HG02852 (cell line): ENCODE measurements around the gene TECPR2.

ENCODE experiments used
- ATAC-seq: cut with Tn5 transposase; IDR thresholded peaks from one replicate; pipeline ENCODE4 v1.9.1; 2021; ENCODE audit warnings: mild to moderate bottlenecking, moderate library complexity; ENCODE audit not compliant: unreplicated experiment

TECPR2 gene

DNA sequence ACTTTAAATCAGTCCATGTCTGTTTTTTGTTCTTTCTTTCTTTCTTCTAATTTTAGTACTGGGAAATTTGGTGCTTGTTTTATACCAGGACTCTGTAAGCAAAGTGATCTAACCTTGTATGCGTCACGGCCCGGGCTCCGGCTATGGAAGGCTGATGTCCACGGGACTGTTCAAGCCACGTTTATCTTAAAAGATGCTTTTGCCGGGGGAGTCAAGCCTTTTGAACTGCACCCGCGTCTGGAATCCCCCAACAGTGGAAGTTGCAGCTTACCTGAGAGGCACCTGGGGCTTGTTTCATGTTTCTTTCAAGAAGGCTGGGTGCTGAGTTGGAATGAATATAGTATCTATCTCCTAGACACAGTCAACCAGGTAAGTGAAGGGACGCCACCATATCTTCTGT lies 62.2 kb downstream of the TECPR2 start:
- no peak for ATAC-seq

DNA sequence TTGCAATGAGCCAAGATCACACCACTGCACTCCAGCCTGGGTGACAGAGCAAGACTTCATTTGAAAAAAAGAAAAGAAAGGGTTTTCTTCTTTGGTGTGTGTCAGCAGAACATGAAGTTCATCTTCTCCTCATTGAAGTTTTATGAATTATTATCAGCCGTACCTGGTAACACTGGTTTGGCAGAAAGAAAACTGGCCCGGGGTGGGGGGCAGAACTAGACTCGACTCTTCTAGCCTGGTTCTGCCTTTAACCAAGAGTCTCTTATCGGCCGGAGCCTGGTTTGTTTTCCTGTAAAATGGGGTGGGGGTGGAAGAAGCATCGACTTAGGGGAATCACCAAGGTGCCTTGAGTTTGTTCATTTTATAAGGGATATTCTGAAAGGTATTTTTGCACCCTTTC lies 64.1 kb downstream of the TECPR2 start:
- no peak for ATAC-seq

DNA sequence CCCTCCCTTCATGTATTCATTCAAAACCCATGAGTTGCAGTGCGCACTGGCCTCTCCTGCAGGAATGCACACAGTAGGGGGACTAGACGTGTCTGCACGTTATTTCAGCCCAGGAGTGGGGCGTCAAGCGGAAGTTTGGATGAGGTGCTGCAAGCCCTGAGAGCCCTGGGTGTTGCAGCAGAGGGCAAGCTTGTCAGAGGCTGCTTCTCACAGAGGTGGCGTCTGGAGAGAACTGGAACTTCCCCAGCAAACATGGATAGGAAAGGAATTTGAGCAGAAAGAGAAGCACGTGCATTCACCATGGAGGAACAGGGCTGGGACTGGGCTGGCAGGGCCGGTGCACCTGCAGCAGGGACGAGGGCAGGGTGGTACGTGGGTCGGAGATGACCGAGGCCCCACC lies 64.9 kb downstream of the TECPR2 start:
- ATAC-seq, result no peak

DNA sequence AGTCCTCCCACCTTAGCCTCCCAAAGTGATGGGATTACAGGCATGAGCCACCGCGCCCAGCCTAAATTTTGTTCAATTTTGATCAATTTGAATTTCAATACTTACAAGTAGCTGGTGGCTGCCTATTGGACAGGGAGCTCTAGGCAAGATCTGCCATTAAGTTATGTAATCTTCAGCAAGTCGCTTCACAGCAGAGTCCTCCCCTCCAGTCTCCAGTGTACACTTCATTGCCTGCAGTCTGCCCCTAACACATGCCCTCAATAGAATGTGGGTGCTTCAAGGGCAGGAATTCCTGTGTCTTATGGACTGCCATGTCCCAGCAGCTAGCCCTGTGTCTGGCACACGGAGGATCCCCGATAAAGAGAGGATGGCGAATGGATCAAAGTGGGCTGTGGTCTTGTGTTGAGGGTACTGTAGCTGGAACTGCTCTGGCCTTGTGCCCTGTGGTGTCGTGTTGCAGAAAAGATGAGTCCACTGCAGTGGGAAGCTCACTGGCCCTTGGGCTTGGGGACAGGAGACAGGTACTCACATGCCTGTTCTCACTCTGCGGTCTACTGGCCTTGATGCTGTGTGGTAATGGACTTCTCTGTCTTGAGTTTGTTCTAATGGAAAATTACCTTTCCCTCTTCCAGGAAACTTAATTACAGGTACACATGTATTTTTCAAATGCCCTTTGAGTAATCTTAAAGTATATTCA lies 67.6 kb downstream of the TECPR2 start:
- ATAC-seq, result no peak

DNA sequence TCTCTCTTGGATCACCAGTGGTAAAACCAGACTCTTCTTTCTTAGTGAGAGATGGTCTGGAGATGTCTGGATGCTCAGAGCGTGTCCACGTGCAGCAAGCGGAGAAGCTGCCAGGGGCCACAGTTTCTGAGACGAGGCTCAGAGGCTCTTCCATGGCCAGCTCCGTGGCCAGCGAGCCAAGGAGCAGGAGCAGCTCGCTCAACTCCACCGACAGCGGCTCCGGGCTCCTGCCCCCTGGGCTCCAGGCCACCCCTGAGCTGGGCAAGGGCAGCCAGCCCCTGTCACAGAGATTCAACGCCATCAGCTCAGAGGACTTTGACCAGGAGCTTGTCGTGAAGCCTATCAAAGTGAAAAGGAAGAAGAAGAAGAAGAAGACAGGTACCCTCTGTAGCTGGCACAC lies 69.0 kb downstream of the TECPR2 start:
- no peak for ATAC-seq

DNA sequence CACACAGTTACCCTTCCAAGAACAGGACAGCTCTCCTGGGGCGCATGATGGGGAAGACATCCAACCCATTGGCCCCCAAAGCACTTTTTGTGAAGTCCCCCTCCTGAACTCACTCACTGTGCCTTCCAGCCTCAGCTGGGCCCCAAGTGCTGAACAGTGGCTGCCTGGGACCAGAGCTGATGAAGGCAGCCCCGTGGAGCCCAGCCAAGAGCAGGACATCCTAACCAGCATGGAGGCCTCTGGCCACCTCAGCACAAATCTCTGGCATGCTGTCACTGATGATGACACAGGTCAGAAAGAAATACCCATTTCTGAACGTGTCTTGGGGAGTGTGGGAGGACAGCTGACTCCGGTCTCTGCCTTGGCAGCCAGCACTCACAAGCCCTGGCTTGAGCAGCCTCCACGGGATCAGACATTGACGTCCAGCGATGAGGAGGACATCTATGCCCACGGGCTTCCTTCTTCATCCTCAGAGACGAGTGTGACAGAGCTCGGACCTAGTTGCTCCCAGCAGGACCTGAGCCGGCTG lies 72.0 kb downstream of the TECPR2 start:
- no peak for ATAC-seq

DNA sequence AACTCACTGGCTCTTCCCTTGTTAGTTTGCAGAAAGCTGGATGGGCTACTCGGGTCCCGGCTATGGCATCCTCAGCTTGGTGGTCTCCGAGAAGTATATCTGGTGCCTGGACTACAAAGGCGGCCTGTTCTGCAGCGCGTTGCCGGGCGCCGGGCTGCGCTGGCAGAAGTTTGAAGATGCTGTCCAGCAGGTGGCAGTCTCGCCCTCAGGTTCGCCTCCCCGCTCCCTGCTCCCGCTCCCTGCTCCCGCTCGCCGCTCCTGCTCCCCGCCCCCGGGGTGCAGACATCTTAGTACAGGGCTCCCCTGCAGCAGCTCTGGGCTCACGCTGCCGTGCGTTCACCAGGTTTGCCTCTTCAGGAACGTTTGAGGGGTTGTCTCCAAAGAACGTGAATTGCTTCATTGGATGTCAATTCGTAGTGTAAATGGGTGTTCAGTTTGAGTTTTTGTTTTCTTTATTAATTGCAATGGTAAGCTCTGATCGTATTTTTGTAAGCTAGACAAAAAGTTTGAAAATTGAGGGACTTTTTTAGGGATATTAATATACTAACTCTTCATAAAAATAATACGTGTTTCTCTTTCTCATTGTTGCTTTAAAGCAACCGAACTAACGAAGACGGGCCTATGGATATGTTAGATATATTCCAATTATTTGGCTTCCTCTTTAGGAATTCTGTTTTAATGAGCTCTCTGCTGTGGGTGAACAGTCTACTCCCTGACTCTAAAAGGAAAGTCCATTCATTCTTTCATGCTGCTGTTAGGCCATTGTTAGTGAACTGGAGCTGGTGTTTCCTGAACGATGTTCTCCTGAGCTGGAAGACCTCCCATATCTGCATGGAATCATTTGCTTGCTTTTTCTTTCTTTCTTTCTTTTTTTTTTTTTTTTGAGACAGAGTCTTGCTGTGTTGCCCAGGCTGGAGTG lies 75.5 kb downstream of the TECPR2 start:
- ATAC-seq, result no peak

DNA sequence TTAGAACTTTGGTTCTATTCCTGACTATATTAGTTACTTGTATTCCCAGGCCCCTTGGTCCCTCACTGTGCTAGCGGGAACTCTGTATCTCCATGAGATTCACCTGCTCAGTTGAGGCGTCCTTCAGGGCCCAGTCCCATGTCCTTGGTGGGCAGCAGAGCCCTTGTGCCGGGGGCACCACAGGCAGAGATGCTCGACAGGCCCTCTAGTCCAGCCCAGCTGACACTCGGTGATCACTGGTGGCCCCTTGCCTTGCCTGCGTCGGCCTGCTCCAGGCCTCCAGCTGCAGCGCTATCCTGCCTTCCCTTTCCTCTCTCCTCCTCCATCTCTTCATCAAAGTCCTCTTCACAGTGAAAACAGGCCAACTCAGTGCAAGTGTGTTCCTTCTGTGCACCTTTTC lies 76.8 kb downstream of the TECPR2 start:
- ATAC-seq, result no peak

DNA sequence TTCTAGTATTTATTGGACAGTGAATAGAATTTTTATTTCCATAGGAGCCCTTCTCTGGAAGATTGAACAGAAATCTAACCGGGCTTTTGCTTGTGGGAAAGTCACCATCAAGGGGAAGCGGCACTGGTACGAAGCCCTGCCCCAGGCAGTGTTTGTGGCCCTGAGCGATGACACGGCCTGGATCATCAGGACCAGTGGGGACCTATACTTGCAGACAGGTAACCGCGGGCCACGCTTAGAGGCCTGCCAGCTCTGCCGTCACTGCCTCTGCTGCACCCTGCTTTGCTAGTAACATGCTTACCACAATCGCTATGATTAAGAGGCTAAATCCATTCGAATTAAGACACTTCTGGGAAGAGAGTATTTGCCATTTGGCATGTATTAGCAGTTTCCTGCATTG lies 77.7 kb downstream of the TECPR2 start:
- ATAC-seq, result no peak

DNA sequence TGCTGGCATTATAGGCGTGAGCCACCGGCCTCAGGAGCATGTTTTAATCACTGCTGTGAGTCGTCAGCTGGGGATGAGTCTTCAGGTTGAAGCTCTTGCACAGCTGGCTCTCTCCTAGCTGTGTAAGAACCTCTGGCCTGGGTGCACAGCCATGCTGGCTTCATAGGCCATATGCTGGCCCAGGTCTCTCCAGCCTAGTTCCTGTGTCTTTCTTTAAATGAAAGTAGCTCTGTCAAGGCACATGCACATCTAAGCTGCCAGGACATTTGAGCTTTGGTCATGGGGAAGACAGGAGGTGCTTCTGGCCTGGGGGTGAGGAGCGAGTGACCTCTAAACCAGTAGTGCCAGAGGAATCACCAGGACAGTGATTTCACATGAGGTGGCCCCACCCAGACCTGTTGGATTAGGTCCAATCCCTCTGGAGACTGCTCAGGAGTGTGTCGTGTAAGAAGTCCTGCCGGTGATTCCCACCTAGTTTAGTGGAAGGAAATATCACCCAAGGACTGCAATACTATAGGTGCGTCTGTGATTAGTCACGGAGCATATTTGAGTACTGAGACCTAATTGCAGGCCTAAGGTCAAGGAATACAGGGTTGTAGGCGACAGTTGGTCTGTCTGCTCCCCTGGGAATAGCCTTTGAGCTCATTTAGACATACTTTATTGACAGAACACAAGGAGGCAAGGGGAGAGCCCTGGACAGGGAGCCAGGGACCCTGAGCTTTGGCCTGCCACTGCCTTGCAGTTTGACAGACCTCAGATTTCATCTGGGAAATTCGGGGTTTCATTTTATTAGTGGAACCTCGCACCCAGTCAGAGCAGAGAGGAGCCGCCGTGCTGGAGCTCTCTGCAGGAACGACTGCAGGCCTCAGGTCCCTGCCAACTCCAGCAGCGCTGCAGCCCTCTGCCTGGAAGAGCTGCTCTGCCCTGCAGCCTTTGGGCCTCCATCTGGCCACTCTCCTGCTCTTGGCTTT lies 79.8 kb downstream of the TECPR2 start:
- no peak for ATAC-seq

DNA sequence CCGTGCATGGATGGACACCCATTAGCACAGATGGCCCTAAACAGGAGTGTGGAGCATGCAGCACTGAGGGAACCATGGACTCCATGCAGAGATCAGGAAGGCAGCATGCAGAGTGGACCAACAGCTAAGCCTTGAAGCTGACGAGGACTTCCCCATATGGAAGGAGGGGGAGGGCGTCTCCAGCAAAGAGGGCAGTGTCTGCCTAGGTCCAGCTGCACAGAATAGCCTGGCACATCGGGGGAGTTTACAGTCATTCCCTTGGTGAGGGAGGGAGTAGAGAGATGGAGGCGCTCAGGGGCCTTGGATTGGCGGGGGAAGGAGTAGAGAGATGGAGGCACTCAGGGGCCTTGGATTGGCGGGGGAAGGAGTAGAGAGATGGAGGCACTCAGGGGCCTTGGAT lies 82.3 kb downstream of the TECPR2 start:
- no peak for ATAC-seq

DNA sequence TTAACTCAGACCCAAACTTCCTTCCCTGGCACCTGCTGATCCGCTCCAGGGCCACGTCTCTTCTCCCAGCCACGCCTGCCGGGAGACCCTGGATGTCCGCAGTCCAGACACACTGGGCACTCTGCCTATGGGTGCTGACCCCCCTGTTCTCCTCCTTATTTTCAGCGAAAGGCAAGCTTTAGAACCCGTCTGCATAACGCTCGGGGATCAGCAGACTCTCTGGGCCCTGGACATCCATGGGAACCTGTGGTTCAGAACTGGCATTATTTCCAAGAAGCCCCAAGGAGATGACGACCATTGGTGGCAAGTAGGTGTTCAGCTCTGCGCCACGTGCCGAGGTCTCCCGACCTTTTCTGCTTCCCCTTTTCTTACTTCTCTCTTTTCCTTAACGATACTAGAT lies 82.9 kb downstream of the TECPR2 start:
- ATAC-seq, result no peak

DNA sequence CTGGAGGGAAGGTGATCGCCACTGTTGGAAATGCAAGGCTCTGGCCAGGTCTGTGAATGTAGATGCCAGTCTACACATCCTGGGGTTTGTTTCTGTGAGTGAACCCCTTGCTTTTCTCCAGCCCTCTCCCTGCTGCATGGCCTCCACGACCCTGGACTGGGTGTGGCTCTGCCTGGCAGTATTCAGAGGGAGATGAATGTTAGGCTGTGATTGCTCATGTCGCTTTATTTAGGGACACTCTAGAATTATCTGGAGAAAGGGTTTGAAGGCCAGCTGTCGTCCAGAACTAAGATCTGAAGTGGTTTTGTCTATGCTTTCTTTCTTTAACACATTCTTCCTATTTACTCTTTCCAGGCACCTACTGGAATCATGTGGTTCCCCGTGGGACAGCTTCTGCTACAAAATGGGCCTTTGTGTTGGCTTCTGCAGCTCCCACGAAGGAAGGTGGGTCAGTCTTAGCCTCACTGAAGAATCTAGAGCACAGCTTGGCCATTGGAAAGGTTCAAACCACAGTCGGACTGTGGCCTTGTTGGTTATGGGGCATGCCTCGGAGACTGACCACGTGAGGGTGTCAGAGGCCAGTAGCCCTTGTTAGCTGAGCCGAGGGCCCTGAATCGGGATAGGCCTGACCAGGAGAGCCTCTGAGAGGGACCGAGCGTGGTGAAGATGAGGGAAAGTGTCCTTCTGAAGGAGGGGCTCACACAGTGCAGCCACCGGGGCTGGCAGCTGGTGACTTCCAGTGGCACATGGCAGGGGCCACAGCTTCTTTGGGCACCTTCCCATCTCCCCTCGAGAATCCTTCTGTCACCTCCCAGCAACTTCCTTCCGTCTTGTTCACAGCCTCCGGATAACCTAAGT lies 87.7 kb downstream of the TECPR2 start:
- no peak for ATAC-seq

DNA sequence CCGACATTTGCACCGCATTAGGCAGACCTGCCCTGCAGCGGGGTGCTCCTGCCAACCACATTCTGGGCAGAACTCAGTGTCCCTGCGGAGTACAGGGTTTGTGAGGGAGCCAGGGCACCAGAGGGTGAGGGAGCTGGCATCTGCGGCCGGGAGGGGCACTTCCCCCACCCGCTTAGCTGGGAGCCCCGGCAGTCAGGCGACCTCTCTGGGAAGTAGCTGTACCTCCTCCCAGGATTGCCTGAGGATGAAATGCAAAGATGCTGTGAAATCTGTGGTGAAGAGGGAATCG lies 88.3 kb downstream of the TECPR2 start:
- no peak for ATAC-seq

DNA sequence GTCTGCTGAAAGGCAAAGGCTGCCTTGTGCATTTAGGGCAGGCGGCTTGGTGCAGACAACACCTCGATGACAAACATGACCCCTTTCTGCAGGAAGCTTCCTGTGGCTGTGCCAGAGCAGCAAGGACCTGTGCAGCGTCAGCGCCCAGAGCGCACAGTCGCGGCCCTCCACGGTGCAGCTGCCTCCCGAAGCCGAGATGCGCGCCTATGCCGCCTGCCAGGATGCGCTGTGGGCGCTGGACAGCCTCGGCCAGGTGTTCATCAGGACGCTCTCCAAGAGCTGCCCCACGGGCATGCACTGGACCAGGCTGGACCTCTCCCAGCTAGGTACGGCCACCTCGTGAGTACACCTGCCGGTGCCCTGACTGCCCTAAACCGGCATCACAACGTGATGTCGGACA lies 89.6 kb downstream of the TECPR2 start:
- no peak for ATAC-seq

DNA sequence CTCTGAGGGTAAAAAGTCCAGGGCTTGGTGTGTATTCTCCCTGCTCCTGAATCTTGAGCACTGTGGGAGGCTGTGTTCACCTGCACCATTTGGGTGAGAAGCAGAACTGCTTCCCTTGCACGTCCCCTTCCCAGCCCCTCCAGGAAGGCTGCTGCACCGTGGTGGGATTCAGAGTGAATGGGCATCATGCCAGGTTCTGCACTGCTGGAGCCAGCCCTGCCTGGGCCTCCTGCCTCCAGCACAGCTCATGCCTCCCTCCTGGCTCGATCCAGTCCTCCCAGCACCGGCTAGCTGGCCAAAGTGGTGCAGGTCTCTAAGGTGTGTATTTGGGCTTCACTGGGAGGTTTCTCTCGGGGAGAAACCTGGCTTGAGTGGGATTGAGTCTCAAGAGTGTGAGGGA lies 92.0 kb downstream of the TECPR2 start:
- ATAC-seq, result no peak

DNA sequence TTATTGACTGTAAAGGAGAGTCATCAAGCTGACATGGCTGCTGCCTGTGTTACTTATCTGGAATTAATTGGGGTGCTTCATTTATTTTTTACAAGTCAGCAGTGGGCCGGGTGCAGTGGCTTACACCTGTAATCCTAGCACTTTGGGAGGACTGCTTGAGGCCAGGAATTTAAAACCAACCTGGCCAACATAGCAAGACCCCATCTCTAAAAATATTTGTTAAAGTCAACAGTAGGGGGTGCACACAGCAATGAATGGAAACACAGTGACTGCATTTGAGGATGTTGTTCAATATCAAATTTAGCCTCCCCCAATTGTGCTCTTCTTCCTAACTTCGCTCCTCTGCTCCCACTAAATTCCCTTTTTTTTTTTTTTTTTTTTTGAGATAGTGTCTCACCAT lies 94.8 kb downstream of the TECPR2 start:
- no peak for ATAC-seq

DNA sequence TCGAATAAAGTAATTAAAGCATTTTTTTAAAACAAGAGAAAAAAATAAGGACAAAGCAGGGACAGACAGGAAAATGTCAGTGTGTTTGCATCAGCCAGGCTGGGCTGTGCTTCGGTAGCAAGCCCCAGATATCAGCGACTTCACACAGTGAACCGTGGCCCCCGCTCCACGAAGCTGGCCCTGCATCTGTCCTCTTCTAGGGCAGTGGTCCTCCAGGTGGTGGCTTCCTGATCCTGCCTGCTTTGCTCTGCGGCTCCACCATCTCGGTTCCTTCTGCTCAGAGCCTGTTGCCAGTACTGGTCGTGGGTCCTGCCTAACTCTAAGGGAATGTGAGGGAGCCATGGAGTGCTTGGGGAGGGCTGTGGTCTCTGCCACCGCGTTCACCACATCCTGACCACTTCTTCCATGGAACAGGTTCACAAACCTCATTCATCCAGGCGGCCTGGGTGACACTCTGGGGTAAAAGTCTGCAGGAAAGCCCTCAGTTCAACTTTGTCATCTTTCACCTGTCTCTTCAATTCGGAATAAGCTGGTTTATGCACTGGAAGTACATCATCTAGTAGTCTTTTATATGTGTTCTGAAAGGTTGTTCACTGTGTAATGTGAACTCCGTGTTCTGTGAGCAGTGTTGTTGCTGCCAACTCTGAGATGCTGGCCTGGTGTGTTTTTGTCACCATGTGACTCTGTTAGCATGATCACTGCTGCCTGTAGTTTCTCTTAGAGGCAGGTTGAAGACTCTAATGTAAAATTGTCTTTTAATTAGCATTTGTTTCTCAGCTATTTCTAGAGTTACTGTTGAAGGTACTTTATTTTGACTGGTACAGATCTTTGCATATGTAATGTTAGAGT lies 99.0 kb downstream of the TECPR2 start:
- no peak for ATAC-seq

DNA sequence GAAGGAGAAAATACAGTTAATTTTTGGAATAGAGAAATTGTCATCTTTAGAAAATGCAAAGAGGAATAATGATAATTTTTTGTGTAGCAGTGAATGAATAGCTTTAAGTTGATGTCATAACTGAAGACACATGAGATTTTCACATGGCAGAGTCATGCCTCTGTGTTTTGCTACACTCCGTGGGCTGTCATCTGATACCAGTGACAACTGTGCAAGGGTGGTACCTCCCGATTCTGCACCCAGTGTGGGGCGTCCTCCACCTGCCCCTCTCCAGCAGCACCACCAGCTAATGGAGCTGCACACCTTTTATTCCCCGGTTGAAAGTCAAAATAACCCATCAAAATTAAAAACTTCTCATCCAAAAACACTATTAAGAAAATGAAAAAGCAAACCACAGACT lies 99.7 kb downstream of the TECPR2 start:
- ATAC-seq, result no peak
